ENCODE data around the gene CAMK2D.

The CAMK2D gene

GRCh38 chr4:113783289-113783688 lies 21.8 kb upstream of the CAMK2D start:
- Histone ChIP-seq H3K4me3 (ENCODE audit: low read depth, low read length) (no peak overlapping the region), H3K27me3 (ENCODE audit: insufficient read depth, low read length) (no peaks in the 10 kb centered on the region), H3K27ac (ENCODE audit: low read depth, low read length) (no peak overlapping the region)

GRCh38 chr4:113781439-113782040 lies 20.0 kb upstream of the CAMK2D start:
- no peak overlapping the region for H3K4me3 ChIP-seq (ENCODE audit: low read depth, low read length)
- peaks cover 27% of the 10 kb centered on the region for H3K4me1 ChIP-seq (ENCODE audit: control insufficient read depth, insufficient read depth, low read length, unreplicated experiment)
- no peaks in the 10 kb centered on the region for H3K27me3 ChIP-seq (ENCODE audit: insufficient read depth, low read length)
- no peaks in the 10 kb centered on the region for H3K36me3 ChIP-seq (ENCODE audit: insufficient read depth, low read length)
- no peak overlapping the region for H2AFZ ChIP-seq (ENCODE audit: low read length, unreplicated experiment)
- H3K27ac ChIP-seq (ENCODE audit: low read depth, low read length), result no peak overlapping the region
- no peaks in the 10 kb centered on the region for H3K79me2 ChIP-seq (ENCODE audit: control insufficient read depth, insufficient read depth, low read length, unreplicated experiment)

More at GRCh38 chr4:113783289-113783688, 21.8 kb upstream of the CAMK2D start:
- Histone ChIP-seq H3K79me2 (ENCODE audit: control insufficient read depth, insufficient read depth, low read length, unreplicated experiment) (no peaks in the 10 kb centered on the region), H3K4me1 (ENCODE audit: control insufficient read depth, insufficient read depth, low read length, unreplicated experiment) (peaks cover 27% of the 10 kb centered on the region), H3K36me3 (ENCODE audit: insufficient read depth, low read length) (no peaks in the 10 kb centered on the region), H2AFZ (ENCODE audit: low read length, unreplicated experiment) (no peak overlapping the region)

DNA sequence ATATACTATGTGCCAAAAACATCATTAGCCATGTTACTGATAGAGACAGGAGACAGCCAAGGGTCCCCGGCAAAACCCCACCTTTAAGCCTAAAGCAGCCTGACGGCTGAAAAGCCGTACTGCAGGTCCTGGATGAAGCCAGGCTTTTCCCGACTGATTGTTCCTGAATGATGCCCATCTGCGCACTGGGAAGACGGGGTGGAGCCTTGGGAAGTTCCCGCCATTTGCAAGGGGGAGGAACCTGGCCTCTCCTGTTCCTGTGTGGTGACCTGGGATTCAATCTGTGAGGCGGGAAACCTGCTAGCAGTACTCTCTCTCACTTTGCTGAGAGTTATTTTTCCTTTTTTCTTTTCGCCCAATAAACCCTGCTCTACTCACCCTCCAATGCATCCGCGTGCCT lies 15.1 kb upstream of the CAMK2D start:
- Histone ChIP-seq H2AFZ (ENCODE audit: low read length, unreplicated experiment) (no peak overlapping the region), H3K36me3 (ENCODE audit: insufficient read depth, low read length) (no peaks in the 10 kb centered on the region), H3K4me3 (ENCODE audit: low read depth, low read length) (no peak overlapping the region), H3K27me3 (ENCODE audit: insufficient read depth, low read length) (no peaks in the 10 kb centered on the region), H3K79me2 (ENCODE audit: control insufficient read depth, insufficient read depth, low read length, unreplicated experiment) (no peaks in the 10 kb centered on the region), H3K4me1 (ENCODE audit: control insufficient read depth, insufficient read depth, low read length, unreplicated experiment) (no peaks in the 10 kb centered on the region), H3K27ac (ENCODE audit: low read depth, low read length) (no peak overlapping the region)

GRCh38 chr4:113776016-113776415 lies 14.5 kb upstream of the CAMK2D start:
- H3K27me3 ChIP-seq (ENCODE audit: insufficient read depth, low read length), result no peaks in the 10 kb centered on the region
- H3K4me3 ChIP-seq (ENCODE audit: low read depth, low read length), result no peak overlapping the region
- H3K36me3 ChIP-seq (ENCODE audit: insufficient read depth, low read length), result no peaks in the 10 kb centered on the region
- no peak overlapping the region for H2AFZ ChIP-seq (ENCODE audit: low read length, unreplicated experiment)
- H3K4me1 ChIP-seq (ENCODE audit: control insufficient read depth, insufficient read depth, low read length, unreplicated experiment), result no peaks in the 10 kb centered on the region
- no peak overlapping the region for H3K27ac ChIP-seq (ENCODE audit: low read depth, low read length)
- H3K79me2 ChIP-seq (ENCODE audit: control insufficient read depth, insufficient read depth, low read length, unreplicated experiment), result no peaks in the 10 kb centered on the region

- Histone ChIP-seq H3K27me3 (ENCODE audit: insufficient read depth, low read length) (no peaks in the 10 kb centered on the region), H3K4me3 (ENCODE audit: low read depth, low read length) (no peak overlapping the region), H3K36me3 (ENCODE audit: insufficient read depth, low read length) (no peaks in the 10 kb centered on the region), H2AFZ (ENCODE audit: low read length, unreplicated experiment) (no peak overlapping the region), H3K79me2 (ENCODE audit: control insufficient read depth, insufficient read depth, low read length, unreplicated experiment) (no peaks in the 10 kb centered on the region), H3K27ac (ENCODE audit: low read depth, low read length) (no peak overlapping the region), H3K4me1 (ENCODE audit: control insufficient read depth, insufficient read depth, low read length, unreplicated experiment) (no peaks in the 10 kb centered on the region)
These were observed 12.2 kb upstream of the CAMK2D start for GRCh38 chr4:113773756-113774155.

DNA sequence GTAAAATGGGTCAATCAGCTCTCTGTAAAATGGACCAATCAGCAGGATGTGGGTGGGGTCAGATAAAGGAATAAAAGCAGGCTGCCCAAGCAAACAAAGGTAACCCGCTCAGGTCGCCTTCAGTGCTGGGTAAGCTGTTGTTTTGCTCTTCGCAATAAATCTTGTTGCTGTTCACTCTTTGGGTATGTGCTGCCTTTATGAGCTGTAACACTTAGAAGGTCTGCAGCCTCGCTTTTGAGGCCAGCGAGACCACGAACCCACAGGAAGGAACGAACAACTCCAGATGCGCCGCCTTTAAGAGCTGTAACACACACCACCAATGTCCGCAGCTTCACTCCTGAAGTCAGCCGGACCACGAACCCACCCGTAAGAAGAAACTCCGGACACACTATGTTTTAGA lies 11.5 kb upstream of the CAMK2D start:
- Histone ChIP-seq H3K27me3 (ENCODE audit: insufficient read depth, low read length) (no peaks in the 10 kb centered on the region), H3K36me3 (ENCODE audit: insufficient read depth, low read length) (no peaks in the 10 kb centered on the region), H2AFZ (ENCODE audit: low read length, unreplicated experiment) (no peak overlapping the region), H3K4me3 (ENCODE audit: low read depth, low read length) (no peak overlapping the region), H3K79me2 (ENCODE audit: control insufficient read depth, insufficient read depth, low read length, unreplicated experiment) (no peaks in the 10 kb centered on the region), H3K27ac (ENCODE audit: low read depth, low read length) (no peak overlapping the region), H3K4me1 (ENCODE audit: control insufficient read depth, insufficient read depth, low read length, unreplicated experiment) (no peaks in the 10 kb centered on the region)

DNA sequence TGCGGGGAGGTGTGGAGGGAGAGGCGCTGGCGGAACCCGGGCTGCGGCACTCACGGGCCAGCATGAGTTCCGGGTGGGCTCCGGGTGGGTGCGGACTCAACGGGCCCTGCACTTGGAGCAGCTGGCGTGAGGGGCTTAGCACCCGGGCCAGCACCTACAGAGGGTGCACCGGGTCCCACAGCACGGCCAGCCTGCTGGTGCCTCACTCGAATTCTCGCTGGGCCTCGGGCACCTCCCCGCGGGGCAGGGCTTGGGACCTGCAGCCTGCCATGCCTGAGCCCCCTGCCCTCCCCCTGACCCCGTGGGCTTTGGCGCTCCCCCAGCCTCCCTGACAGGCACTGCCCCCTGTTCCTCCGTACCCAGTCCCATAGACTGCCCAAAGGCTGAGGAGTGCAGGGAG lies 10.8 kb upstream of the CAMK2D start:
- no peaks in the 10 kb centered on the region for H3K27me3 ChIP-seq (ENCODE audit: insufficient read depth, low read length)
- H3K79me2 ChIP-seq (ENCODE audit: control insufficient read depth, insufficient read depth, low read length, unreplicated experiment), result no peaks in the 10 kb centered on the region
- no peaks in the 10 kb centered on the region for H3K36me3 ChIP-seq (ENCODE audit: insufficient read depth, low read length)
- no peaks in the 10 kb centered on the region for H3K4me1 ChIP-seq (ENCODE audit: control insufficient read depth, insufficient read depth, low read length, unreplicated experiment)
- H3K27ac ChIP-seq (ENCODE audit: low read depth, low read length), result no peak overlapping the region
- no peak overlapping the region for H2AFZ ChIP-seq (ENCODE audit: low read length, unreplicated experiment)
- H3K4me3 ChIP-seq (ENCODE audit: low read depth, low read length), result no peak overlapping the region

GRCh38 chr4:113769744-113770143 lies 8.2 kb upstream of the CAMK2D start:
- no peaks in the 10 kb centered on the region for H3K79me2 ChIP-seq (ENCODE audit: control insufficient read depth, insufficient read depth, low read length, unreplicated experiment)
- no peaks in the 10 kb centered on the region for H3K36me3 ChIP-seq (ENCODE audit: insufficient read depth, low read length)
- no peak overlapping the region for H2AFZ ChIP-seq (ENCODE audit: low read length, unreplicated experiment)
- no peak overlapping the region for H3K4me3 ChIP-seq (ENCODE audit: low read depth, low read length)
- H3K27me3 ChIP-seq (ENCODE audit: insufficient read depth, low read length), result no peaks in the 10 kb centered on the region
- no peak overlapping the region for H3K27ac ChIP-seq (ENCODE audit: low read depth, low read length)
- no peaks in the 10 kb centered on the region for H3K4me1 ChIP-seq (ENCODE audit: control insufficient read depth, insufficient read depth, low read length, unreplicated experiment)

- Histone ChIP-seq H2AFZ (ENCODE audit: low read length, unreplicated experiment) (no peak overlapping the region), H3K27ac (ENCODE audit: low read depth, low read length) (no peak overlapping the region), H3K79me2 (ENCODE audit: control insufficient read depth, insufficient read depth, low read length, unreplicated experiment) (no peaks in the 10 kb centered on the region), H3K4me1 (ENCODE audit: control insufficient read depth, insufficient read depth, low read length, unreplicated experiment) (no peaks in the 10 kb centered on the region), H3K36me3 (ENCODE audit: insufficient read depth, low read length) (no peaks in the 10 kb centered on the region), H3K4me3 (ENCODE audit: low read depth, low read length) (no peak overlapping the region), H3K27me3 (ENCODE audit: insufficient read depth, low read length) (no peaks in the 10 kb centered on the region)
These were observed 7.4 kb upstream of the CAMK2D start for GRCh38 chr4:113768952-113769351.

GRCh38 chr4:113766882-113767281 lies 5.3 kb upstream of the CAMK2D start:
- H3K36me3 ChIP-seq (ENCODE audit: insufficient read depth, low read length), result no peaks in the 10 kb centered on the region
- no peak overlapping the region for H3K27ac ChIP-seq (ENCODE audit: low read depth, low read length)
- no peaks in the 10 kb centered on the region for H3K79me2 ChIP-seq (ENCODE audit: control insufficient read depth, insufficient read depth, low read length, unreplicated experiment)
- no peak overlapping the region for H2AFZ ChIP-seq (ENCODE audit: low read length, unreplicated experiment)
- H3K4me1 ChIP-seq (ENCODE audit: control insufficient read depth, insufficient read depth, low read length, unreplicated experiment), result no peaks in the 10 kb centered on the region
- H3K4me3 ChIP-seq (ENCODE audit: low read depth, low read length), result no peak overlapping the region
- no peaks in the 10 kb centered on the region for H3K27me3 ChIP-seq (ENCODE audit: insufficient read depth, low read length)

DNA sequence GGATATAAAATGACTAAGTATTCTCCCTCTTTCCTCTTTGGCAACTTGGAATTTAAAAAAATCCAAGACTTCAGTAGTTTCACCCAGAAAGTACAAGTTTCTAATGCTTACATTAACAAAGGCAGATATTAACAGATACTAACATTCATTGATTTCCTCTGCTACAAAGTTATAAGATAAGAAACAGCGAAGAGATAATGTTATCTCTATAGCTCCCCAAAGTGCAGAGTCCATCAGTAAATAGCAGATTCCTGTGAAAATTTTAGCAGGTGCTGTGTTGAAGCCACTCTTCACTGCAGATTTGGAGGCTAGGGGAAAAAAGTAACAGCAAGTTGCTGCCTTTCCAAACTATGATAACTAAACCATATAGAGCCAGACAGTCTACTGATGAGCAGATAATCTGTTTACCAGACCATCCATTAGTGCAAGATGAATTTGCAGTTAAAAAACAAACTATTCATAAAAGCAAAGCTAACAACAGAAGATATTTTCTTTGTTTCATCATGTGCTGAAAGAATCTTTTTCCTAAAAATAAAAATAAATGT lies 3.3 kb upstream of the CAMK2D start:
- Histone ChIP-seq H3K4me3 (ENCODE audit: low read depth, low read length) (no peak overlapping the region), H3K36me3 (ENCODE audit: insufficient read depth, low read length) (no peaks in the 10 kb centered on the region), H2AFZ (ENCODE audit: low read length, unreplicated experiment) (peak overlapping the region; percentile 28), H3K27ac (ENCODE audit: low read depth, low read length) (no peak overlapping the region), H3K79me2 (ENCODE audit: control insufficient read depth, insufficient read depth, low read length, unreplicated experiment) (peaks cover 12% of the 10 kb centered on the region), H3K4me1 (ENCODE audit: control insufficient read depth, insufficient read depth, low read length, unreplicated experiment) (no peaks in the 10 kb centered on the region), H3K27me3 (ENCODE audit: insufficient read depth, low read length) (no peaks in the 10 kb centered on the region)

Data from ACC112 (cell line).